Adrenal gland (tissue), 5 donors: ENCODE measurements around the gene TLX2.
"Not testable (repeated sequence)": the region's sequence is repeated elsewhere in the genome, so short reads cannot be mapped to it uniquely, and the experiment has no call there.

Experiments
- CTCF ChIP-seq, 6 experiments: fragments of 450-650 bp in 4 of 6; fragments of 200-600 bp in 2 of 6; sonication (generic) in 1 of 6; IDR thresholded peaks; 1 replicate in 5 of 6; 2 replicates in 1 of 6; pipeline versions ENCODE4 v1.5.1 to v1.8.0; 2016 to 2021; ENCODE audit warnings: antibody characterized with exemption in 6 of 6, mild to moderate bottlenecking in 2 of 6, moderate library complexity in 1 of 6
- POLR2A ChIP-seq, 2 donors: fragments of 450-650 bp; IDR thresholded peaks; one replicate each; pipeline ENCODE4 v1.6.1; 2017; ENCODE audit warnings: antibody characterized with exemption in 2 of 2, mild to moderate bottlenecking in 2 of 2, moderate library complexity in 1 of 2
- donor health status: DM: no; HTN: no; CAD: no.

GRCh38 chr2:74483675-74484164, 30.5 kb upstream of the TLX2 start:
- TF ChIP-seq CTCF, POLR2A (IDR thresholded peaks at IDR 0.05): not testable (repeated sequence)
